Amygdala (tissue), 56 donors: Measurements from ENCODE around the gene ZYG11B.
"Not testable (repeated sequence)": the region's sequence is repeated elsewhere in the genome, so short reads cannot be mapped to it uniquely, and the experiment has no call there.

Experiments used
- DNase-seq, 56 donors: peaks; one replicate each; lab custom pipeline; 2025; lab: John Stamatoyannopoulos, UW

The ZYG11B gene

GRCh38 chr1:52842643-52843310 lies 116.5 kb downstream of the ZYG11B start, which contains the start of gene ZYG11A:
ZYG11A (plus strand) TSS chr1:52842760; CDS start chr1:52842884, 124 bp downstream.
- peak in 2 of 56 donors; percentile 1 to 6 for DNase-seq

- DNase-seq, result not testable (repeated sequence)
Observed at GRCh38 chr1:52845119-52845518, 118.9 kb downstream of the ZYG11B start.

- DNase-seq, result no peak
Observed at GRCh38 chr1:52848423-52848822, 122.2 kb downstream of the ZYG11B start.

- DNase-seq, result no peak
Observed at GRCh38 chr1:52850951-52851350, 124.7 kb downstream of the ZYG11B start.

- DNase-seq, result no peak
Observed at GRCh38 chr1:52852854-52853253, 126.6 kb downstream of the ZYG11B start.

GRCh38 chr1:52855584-52855983 lies 129.3 kb downstream of the ZYG11B start:
- DNase-seq, result no peak

GRCh38 chr1:52856026-52856425 lies 129.8 kb downstream of the ZYG11B start:
- no peak for DNase-seq

- no peak for DNase-seq
Observed at GRCh38 chr1:52857443-52857842, 131.2 kb downstream of the ZYG11B start.

- DNase-seq, result no peak
Observed at GRCh38 chr1:52862666-52863458, 136.6 kb downstream of the ZYG11B start.

GRCh38 chr1:52867087-52867863 lies 141.0 kb downstream of the ZYG11B start:
- DNase-seq, result no peak

- DNase-seq, result not testable (repeated sequence)
Observed at GRCh38 chr1:52869727-52870126, 143.5 kb downstream of the ZYG11B start.

- DNase-seq, result no peak
Observed at GRCh38 chr1:52876843-52877242, 150.6 kb downstream of the ZYG11B start.
